Measurements from ENCODE around the gene TNNI3K. TPM values are rescaled to one million over a fixed set of nuclear protein-coding genes. Genes with fewer than 3 reads are reported as not detected.

Gene TNNI3K
- total RNA-seq, 1 donor from 2014 or later, result 55.2 TPM

DNA sequence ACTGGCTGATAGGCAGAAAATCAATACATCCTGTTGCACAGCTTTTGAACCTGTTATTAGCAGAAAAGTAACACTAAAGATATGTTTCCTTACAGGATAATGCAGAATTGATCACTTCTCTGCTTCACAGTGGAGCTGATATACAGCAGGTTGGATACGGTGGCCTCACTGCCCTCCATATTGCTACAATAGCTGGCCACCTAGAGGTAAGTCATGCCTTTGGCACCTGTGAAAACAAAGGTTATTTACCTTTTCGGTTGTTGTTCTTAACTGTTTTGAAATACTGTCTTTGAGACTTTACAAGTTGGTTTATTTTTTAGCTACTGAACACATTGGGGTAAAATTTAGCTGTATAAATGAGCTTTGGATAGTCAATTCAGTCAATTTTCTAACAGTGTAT is 36.3 kb downstream of the TNNI3K start:
- no peak for DNase-seq (ENCODE audit: low spot score)
- intact Hi-C loops (cut with DNase I), result no loop called here

DNA sequence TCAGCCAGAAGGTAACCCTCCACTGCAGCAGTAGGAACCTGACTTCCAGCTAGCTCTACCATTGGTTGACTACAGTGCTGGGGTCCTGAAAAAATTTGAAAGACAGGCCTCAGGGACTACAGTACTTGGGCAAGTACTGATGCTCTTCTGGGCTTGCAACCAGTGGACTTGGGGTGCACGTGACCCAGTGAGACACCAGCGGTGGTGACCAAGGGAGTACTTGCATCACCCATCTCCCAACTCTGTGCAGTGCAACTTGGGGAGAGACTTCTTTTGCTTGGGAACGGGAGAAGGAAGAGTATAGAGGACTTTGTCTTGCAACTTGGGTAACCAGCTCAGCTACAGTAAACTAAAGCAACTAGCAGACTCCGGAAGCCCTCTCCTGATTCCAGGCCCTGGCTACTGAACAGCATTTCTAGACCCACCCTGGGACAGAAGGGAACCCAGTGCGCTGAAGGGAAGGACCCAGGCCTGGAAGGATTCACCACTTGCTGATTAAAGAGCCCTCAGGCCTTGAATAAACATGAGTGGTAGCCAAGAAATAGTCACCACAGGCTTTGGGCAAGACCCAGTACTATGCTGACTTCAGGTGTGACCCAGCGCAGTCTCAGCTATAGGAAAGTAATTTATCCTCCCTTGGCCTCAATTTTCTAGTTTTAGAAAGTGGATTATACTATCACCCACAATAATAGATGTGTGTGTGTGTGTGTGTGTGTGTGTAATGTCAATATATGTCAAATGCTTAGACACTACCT is 45.6 kb downstream of the TNNI3K start:
- DNase-seq (ENCODE audit: low spot score), result no peak
- intact Hi-C loops (cut with DNase I), result no loop called here

DNA sequence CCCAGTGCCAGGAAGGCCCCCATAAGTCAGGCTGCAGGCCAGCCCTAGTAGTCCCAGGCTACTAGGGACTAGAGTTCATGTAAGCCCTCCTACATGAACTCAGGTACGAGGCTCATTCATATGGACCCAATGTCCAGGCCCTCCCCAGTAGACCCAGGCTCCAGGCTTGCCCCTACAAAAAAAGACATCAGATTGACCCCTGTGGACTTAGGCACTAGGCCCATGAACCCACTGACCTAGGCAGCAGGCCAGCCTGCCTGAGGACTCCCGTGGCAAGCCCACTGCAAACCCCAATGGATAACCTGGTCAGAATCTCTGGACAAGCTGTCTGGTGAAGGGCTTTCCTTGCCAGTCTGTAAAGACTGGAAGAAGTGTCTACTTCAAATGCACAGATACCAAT is 51.2 kb downstream of the TNNI3K start:
- intact Hi-C loops (cut with DNase I), result no loop called here
- no peak for DNase-seq (ENCODE audit: low spot score)

DNA sequence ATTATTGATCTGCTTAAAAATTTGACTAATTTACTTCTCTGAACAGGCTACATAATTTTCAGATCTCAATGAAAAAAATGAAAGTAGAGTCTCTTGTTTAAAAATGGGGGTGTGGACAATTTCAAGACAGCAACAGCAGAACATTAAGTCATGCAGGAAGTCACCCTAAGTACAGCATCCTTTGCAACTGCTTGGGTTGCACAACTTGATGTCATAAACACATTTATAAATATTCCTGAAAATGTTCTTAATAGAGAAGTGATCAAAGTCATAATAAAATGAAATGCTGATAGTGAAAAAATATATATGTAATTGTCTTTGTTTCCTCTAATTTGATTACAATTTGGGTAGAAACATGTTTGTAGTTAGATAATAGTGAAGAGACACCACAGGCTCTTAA is 79.3 kb downstream of the TNNI3K start:
- intact Hi-C loops (cut with DNase I), result no loop called here
- no peak for DNase-seq (ENCODE audit: low spot score)

- no peak for DNase-seq (ENCODE audit: low spot score)
- intact Hi-C loops (cut with DNase I), result no loop called here
These were observed 81.1 kb downstream of the TNNI3K start for GRCh38 chr1:74316302-74316701.

DNA sequence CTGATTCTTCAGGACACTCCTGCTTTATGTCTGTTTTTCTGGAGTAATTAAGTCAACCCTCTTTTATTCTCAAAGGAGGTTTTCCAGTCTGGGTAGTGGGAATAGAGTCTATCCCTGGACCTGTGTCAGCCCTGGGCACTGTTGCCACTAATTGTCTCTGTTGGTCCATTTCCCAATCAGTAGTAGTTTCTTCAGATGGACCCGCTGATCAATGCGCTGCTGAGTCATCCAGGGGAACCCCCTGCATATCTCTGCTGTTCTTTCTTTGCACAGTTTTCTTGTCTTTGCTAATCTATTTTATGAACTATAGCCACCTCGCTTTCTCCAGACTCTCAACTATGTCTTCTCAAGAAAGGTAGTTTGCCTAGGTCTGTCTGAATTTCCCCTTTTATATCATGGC is 82.5 kb downstream of the TNNI3K start:
- DNase-seq (ENCODE audit: low spot score), result no peak
- intact Hi-C loops (cut with DNase I), result no loop called here

DNA sequence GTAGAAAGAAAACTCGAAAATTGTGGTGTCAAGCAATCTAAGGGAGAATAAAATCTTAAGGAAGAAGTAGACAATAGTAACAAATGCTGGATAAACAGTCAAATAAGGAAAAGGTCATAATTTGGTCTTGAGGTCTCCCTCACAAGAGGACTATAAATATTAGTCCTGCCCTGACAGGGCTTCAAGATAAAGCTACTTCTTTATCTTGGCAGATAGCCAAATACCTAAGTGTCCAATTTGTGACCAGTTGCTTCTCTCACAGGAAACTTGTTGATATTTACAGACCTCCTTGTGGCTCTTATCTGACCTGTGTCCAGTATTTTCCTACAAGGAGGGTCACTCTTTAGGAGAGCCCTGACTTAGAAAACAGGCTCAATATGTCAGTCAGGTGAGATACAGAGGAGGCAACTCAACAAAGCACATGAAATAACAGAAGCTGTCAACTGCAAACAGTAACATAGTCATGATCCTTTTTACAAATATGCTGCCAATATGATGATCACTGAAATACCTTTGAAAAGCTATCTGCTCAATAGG is 88.8 kb downstream of the TNNI3K start:
- no peak for DNase-seq (ENCODE audit: low spot score)
- intact Hi-C loops (cut with DNase I), result no loop called here

GRCh38 chr1:74324684-74325448 is 89.7 kb downstream of the TNNI3K start:
- DNase-seq (ENCODE audit: low spot score), result no peak
- intact Hi-C loops (cut with DNase I), result no loop called here

GRCh38 chr1:74328851-74329250 is 93.7 kb downstream of the TNNI3K start:
- no peak for DNase-seq (ENCODE audit: low spot score)
- intact Hi-C loops (cut with DNase I), result no loop called here

GRCh38 chr1:74333244-74333643 is 98.1 kb downstream of the TNNI3K start:
- DNase-seq (ENCODE audit: low spot score), result no peak
- intact Hi-C loops (cut with DNase I), result no loop called here

DNA sequence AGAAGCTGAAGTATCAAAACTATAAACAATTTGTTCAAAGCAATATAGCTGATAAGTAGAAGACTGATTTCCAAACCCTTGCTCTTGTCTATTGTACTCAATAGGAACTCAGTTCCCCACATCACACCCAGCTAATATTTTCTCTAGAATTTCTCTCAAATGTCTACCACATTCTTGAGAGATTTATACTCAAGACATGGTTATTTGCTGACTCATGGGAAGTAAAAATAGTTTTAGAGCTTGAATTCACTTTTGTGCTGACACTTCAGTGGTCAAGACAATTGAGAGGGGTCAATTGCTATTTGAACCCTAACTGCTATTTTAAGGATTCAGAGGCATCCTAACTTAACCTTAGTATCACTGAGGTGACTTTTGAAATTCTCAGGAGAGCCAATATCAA is 99.0 kb downstream of the TNNI3K start:
- no peak for DNase-seq (ENCODE audit: low spot score)
- intact Hi-C loops (cut with DNase I), result no loop called here

GRCh38 chr1:74340656-74341055 is 105.5 kb downstream of the TNNI3K start:
- intact Hi-C loops (cut with DNase I), result no loop called here
- no peak for DNase-seq (ENCODE audit: low spot score)

DNA sequence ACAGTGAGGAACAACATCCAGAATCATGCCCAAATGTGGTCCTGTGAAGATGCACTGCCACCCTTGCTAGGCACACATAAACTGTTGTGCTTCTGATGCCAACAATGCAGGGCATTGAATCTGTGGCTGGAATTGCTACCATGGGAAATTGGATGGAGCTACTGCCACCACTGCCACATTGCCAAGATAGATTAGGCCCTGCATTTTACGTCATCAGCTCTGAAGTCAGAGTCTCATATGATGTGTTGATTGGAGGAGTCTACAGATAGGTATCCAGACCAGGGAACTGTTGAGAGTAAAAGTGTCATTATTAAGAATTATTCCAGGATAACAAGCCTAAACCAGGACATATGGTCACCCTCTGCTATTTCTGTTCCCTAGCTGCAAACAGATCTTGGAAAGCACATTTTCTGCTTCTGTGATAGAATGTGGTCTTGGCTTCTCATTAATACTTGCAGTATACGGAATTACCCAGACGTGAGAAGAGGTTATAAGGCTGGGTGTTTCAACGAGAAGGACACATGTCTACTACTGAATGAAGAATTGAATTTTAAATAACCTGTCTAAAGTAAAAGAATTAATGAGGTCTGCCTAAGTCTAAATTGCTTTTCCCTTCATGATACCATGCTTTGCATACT is 106.6 kb downstream of the TNNI3K start:
- intact Hi-C loops (cut with DNase I), result no loop called here
- no peak for DNase-seq (ENCODE audit: low spot score)

DNA sequence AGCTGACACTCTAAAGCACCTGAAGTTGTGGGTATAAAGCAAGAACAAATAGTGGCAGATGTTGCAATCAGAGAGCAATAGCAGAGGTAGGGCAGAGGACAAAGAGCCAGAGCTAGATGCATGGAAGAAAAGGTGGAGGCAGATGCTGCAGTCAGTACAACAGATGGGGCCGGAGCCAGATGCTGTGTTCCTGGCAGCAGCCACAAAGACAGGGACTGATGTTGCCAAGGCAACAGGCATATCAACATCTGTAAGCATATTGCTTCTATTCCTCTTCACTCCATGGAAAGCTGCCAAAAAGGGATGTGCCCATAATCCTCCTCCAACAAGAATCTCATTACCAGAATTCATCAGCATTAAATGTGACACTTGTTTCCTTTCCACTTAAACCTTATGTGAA is 108.0 kb downstream of the TNNI3K start:
- intact Hi-C loops (cut with DNase I), result no loop called here
- no peak for DNase-seq (ENCODE audit: low spot score)

- DNase-seq (ENCODE audit: low spot score), result no peak
- intact Hi-C loops (cut with DNase I), result no loop called here
These were observed 109.2 kb downstream of the TNNI3K start for GRCh38 chr1:74344387-74344786.

- no peak for DNase-seq (ENCODE audit: low spot score)
- intact Hi-C loops (cut with DNase I), result loop anchor here (5.0 kb wide), 1 partner anchor 41 kb away; no protein-coding TSS in a partner anchor
These were observed 121.3 kb downstream of the TNNI3K start for GRCh38 chr1:74356493-74356892.

DNA sequence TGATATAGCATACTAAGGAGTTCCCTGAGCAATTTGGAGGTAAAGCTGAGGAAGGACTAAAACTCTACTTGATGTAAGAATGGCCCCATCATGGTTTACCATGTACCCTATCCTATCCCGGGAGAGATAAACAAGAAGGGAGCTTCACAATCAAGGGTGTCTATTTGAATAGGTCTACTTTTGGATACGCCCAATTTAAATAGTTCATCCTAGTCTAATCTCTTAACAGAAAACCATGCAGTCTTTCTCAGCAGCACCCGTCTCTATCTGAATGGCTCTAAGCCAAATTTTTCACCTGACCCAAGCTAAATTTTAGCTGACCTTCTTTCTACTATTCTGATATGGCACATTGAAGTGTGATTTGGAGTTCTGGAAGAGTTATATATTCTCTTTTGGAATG is 122.0 kb downstream of the TNNI3K start:
- DNase-seq (ENCODE audit: low spot score), result no peak

DNA sequence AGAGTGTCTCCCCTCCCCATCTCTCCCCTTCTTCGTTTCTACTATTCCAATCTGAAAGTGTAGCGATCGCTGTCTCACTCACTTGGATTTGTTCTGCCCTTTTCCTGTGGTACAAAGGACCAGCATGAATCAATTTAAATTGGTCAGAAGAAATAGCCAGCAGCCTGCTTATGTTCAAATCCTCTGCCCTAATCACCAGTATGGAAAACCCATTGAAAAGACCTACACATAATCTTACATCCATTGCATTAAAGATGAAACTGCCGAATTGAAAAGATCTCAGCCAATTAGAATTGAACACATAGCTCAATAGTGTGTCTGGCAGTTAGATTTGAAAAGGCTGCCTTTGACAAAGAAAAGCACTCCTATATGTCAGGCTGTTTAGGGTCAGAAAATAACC is 122.6 kb downstream of the TNNI3K start:
- intact Hi-C loops (cut with DNase I), result loop anchor here (5.0 kb wide), 1 partner anchor 40 kb away; no protein-coding TSS in a partner anchor
- no peak for DNase-seq (ENCODE audit: low spot score)

More for the DNA sequence above, 122.0 kb downstream of the TNNI3K start:
- intact Hi-C loops (cut with DNase I), result loop anchor here (5.0 kb wide), 1 partner anchor 40 kb away; no protein-coding TSS in a partner anchor

GRCh38 chr1:74362691-74363090 is 127.5 kb downstream of the TNNI3K start:
- DNase-seq (ENCODE audit: low spot score), result no peak
- intact Hi-C loops (cut with DNase I), result loop anchor here (5.0 kb wide), 1 partner anchor 125 kb away; the partner anchor contains the start of gene TNNI3K

DNA sequence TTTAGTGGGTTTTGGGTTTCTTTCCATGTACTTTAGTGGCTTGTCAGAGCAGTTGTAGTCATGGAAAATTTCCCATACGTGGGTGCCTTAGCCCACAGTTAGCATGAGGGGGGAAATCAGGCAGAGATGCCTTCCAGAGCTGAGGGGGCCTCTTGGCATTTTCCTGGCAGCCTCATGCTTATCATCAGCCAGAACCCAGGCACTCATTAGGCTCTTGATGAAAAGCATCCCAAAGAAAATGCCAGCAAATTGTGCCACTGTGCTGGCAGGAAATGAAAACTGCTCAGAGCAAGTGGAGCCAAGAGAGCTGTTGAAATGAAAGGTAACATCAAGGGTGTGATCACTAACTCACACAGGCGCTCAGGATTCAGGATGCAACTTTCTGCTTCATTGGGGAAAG is 128.0 kb downstream of the TNNI3K start:
- peak; percentile 77 for DNase-seq (ENCODE audit: low spot score)
- intact Hi-C loops (cut with DNase I), result loop anchor here (5.0 kb wide), 1 partner anchor 126 kb away; the partner anchor contains the start of gene TNNI3K

Measured in cardiac septum (tissue), 1 donor.